C4-2B (cell line): ENCODE data around the gene SCAPER.

ENCODE experiments used
- ZFX ChIP-seq: fragments of 450-650 bp; IDR thresholded peaks from 2 replicates; pipeline ENCODE4 v1.6.1; 2017
- TF ChIP-seq, protein P1 (sequence below): fragments of 450-650 bp; conservative IDR thresholded peaks from 2 replicates; pipeline ENCODE4 v1.5.1; 2017; ENCODE audit warnings: mild to moderate bottlenecking

DNA sequence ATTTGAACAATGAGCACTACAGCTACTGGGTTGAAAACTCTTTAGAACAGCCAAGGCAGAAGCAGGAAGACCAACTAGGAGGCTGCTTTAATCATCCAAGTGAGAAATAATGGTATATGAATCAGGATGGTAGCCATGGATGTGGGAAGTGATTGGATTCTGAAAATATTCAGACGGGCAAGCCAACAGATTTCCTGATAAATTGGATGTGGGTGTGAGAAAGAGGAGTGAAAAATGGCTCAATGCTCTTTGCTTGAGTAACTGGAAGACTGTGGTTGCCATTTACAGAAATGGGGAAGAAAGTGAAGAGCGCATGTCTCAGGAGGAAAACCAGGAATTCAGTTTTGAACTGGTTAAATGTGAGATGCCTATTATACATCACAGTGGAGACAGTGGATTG, 518.2 kb downstream of the SCAPER start:
- TF ChIP-seq, protein P1, sequence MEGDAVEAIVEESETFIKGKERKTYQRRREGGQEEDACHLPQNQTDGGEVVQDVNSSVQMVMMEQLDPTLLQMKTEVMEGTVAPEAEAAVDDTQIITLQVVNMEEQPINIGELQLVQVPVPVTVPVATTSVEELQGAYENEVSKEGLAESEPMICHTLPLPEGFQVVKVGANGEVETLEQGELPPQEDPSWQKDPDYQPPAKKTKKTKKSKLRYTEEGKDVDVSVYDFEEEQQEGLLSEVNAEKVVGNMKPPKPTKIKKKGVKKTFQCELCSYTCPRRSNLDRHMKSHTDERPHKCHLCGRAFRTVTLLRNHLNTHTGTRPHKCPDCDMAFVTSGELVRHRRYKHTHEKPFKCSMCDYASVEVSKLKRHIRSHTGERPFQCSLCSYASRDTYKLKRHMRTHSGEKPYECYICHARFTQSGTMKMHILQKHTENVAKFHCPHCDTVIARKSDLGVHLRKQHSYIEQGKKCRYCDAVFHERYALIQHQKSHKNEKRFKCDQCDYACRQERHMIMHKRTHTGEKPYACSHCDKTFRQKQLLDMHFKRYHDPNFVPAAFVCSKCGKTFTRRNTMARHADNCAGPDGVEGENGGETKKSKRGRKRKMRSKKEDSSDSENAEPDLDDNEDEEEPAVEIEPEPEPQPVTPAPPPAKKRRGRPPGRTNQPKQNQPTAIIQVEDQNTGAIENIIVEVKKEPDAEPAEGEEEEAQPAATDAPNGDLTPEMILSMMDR: no peak
- no peak for TF ChIP-seq ZFX
